Fibroblast of upper back skin (primary cell): ENCODE results near the gene CENPU.
A peak's percentile ranks its signal among the peaks of the same experiment; 100 is the strongest.

ENCODE experiments used
- DNase-seq: peaks from one replicate; pipeline ENCODE4 v3.0.0-alpha.2; 2013

The CENPU gene

GRCh38 chr4:184705692-184706091, 28.2 kb downstream of the CENPU start:
- no peak for DNase-seq

GRCh38 chr4:184702114-184702513, 31.8 kb downstream of the CENPU start:
- no peak for DNase-seq

GRCh38 chr4:184699941-184700340, 34.0 kb downstream of the CENPU start:
- DNase-seq: peak; percentile 17

- DNase-seq: no peak
Measured at GRCh38 chr4:184697956-184698355, 35.9 kb downstream of the CENPU start.

GRCh38 chr4:184695178-184695896, 38.6 kb downstream of the CENPU start:
- DNase-seq: no peak

- DNase-seq: no peak
Measured at GRCh38 chr4:184694412-184694956, 39.4 kb downstream of the CENPU start.

- DNase-seq: peak; percentile 58
Measured at GRCh38 chr4:184693056-184693455, 40.8 kb downstream of the CENPU start.

GRCh38 chr4:184689681-184690080, 44.2 kb downstream of the CENPU start:
- DNase-seq: no peak

GRCh38 chr4:184688447-184688846, 45.4 kb downstream of the CENPU start:
- DNase-seq: peak; percentile 88

GRCh38 chr4:184688005-184688404, 45.9 kb downstream of the CENPU start:
- DNase-seq: no peak

- DNase-seq: no peak
Measured at GRCh38 chr4:184684491-184685189, 49.3 kb downstream of the CENPU start.

- no peak for DNase-seq
Measured at GRCh38 chr4:184681916-184682315, 52.0 kb downstream of the CENPU start.

- no peak for DNase-seq
Measured at GRCh38 chr4:184680698-184681097, 53.2 kb downstream of the CENPU start.

GRCh38 chr4:184675821-184676492, 57.9 kb downstream of the CENPU start:
- DNase-seq: no peak

GRCh38 chr4:184675018-184675417, 58.9 kb downstream of the CENPU start:
- no peak for DNase-seq

GRCh38 chr4:184674011-184674410, 59.9 kb downstream of the CENPU start:
- no peak for DNase-seq

GRCh38 chr4:184672741-184673140, 61.2 kb downstream of the CENPU start:
- no peak for DNase-seq

GRCh38 chr4:184671101-184671500, 62.8 kb downstream of the CENPU start:
- DNase-seq: no peak

- DNase-seq: no peak
Measured at GRCh38 chr4:184669251-184669650, 64.6 kb downstream of the CENPU start.

GRCh38 chr4:184668511-184669114, 65.3 kb downstream of the CENPU start:
- DNase-seq: no peak

- DNase-seq: no peak
Measured at GRCh38 chr4:184668096-184668495, 65.8 kb downstream of the CENPU start.

GRCh38 chr4:184666670-184667069, 67.2 kb downstream of the CENPU start:
- no peak for DNase-seq
